ENCODE results near the gene SBF2.
"Not testable (repeated sequence)": the region's sequence is repeated elsewhere in the genome, so short reads cannot be mapped to it uniquely, and the experiment has no call there.

Gene SBF2

DNA sequence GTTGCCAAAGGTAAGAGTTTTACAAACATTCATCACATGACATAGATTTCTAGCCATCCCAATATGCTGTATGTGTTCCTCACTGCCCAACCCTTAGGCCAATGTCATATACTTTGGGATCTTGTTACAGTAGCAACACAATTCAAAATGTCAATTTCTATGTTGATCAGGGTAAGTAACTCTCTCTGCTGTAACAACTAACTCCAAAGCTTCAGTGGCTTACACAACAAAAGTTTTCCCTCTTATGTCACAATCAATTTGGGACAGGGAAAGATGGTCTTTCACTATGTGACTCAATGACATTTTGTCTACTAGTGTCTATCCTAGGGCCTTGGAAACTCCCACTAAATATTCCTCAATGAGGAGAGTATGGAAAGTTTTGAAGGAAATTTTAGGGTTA is 144.5 kb downstream of the SBF2 start:
- DNase-seq (ENCODE audit: low spot score), result no peak
- Histone ChIP-seq H3K27ac (no peak overlapping the region), H3K4me3 (no peak overlapping the region)
- TF ChIP-seq, protein P1, sequence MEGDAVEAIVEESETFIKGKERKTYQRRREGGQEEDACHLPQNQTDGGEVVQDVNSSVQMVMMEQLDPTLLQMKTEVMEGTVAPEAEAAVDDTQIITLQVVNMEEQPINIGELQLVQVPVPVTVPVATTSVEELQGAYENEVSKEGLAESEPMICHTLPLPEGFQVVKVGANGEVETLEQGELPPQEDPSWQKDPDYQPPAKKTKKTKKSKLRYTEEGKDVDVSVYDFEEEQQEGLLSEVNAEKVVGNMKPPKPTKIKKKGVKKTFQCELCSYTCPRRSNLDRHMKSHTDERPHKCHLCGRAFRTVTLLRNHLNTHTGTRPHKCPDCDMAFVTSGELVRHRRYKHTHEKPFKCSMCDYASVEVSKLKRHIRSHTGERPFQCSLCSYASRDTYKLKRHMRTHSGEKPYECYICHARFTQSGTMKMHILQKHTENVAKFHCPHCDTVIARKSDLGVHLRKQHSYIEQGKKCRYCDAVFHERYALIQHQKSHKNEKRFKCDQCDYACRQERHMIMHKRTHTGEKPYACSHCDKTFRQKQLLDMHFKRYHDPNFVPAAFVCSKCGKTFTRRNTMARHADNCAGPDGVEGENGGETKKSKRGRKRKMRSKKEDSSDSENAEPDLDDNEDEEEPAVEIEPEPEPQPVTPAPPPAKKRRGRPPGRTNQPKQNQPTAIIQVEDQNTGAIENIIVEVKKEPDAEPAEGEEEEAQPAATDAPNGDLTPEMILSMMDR (IDR thresholded peaks at IDR 0.05), result no peak

DNA sequence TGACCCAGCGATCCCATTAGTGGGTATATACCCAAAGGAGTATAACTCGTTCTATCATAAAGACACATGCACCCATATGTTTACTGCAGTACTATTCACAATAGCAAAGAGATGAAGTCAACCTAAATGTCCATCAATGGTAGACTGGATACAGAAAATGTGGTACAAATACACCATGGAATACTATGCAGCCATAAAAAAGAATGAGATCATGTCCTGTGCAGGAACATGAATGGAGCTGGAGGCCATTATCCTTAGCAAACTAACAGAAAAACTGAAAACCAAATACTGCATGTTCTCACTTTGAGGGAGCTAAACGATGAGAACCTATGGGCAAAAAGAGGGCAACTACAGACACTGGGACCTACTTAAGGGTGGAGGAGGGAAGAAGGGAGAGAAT is 146.8 kb downstream of the SBF2 start:
- TF ChIP-seq, protein P1 (IDR thresholded peaks at IDR 0.05), result no peak
- H3K4me3 ChIP-seq, result no peak overlapping the region
- no peak for DNase-seq (ENCODE audit: low spot score)
- H3K27ac ChIP-seq, result no peak overlapping the region

DNA sequence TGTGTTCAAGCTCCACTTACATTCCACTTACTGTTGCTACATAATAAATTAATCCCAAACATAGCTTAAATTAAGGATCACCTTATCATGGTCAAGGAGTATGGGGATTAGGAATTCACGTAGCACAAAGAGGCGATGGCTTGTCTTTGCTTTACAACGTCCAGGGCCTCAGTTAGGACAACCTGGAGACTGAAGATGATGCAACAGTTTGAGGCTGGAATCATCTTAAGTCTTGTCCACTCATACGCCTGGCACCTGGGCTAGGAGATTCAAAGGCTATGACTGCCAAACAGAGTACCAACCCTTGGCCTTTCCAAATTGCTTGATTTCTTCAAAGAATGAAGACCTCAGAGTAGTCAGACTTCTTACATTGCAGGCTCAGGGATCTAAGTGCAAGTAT is 149.1 kb downstream of the SBF2 start:
- no peak for DNase-seq (ENCODE audit: low spot score)
- H3K4me3 ChIP-seq, result no peak overlapping the region
- H3K27ac ChIP-seq, result no peak overlapping the region
- TF ChIP-seq, protein P1 (IDR thresholded peaks at IDR 0.05), result no peak

DNA sequence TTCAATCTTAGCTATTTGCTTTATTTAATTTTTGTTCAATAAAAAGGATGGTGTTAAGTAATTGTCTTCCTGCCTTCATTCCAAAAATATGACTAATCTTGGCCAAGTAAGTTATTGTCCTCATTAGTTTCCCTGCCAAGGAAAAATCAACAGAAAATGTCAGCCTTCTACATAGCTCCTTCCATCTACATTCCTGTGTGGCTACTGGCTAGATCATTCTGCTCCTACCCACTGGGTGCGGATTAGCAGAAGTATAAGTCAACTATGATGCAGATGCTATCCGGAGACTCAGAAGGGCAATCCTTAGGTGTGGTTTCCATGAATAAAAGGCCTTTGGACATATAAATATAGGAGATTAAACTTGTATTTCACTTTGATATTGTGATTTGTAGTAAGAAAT is 154.4 kb downstream of the SBF2 start:
- TF ChIP-seq, protein P1 (IDR thresholded peaks at IDR 0.05), result no peak
- Histone ChIP-seq H3K27ac (no peak overlapping the region), H3K4me3 (no peak overlapping the region)
- no peak for DNase-seq (ENCODE audit: low spot score)

DNA sequence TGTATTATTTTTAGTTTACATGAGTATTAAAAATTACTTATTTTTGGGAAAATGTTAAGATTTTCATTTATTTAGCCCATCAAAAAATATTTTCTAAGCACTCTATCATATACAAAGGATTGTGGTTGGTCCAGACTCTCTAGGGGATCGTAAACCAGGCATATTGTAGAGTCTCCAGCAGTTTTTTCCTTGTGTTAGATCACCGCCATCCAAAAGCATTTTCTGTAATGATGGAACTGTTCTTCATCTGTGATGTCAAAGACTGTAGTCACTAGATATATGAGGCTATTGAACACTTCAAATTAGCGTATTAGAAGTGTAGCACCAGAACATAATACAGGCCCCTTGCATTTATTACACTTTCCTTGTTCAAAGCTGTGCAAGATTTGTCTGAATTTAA is 154.9 kb downstream of the SBF2 start:
- TF ChIP-seq, protein P1 (IDR thresholded peaks at IDR 0.05), result no peak
- no peak for DNase-seq (ENCODE audit: low spot score)
- Histone ChIP-seq H3K4me3 (no peak overlapping the region), H3K27ac (no peak overlapping the region)

DNA sequence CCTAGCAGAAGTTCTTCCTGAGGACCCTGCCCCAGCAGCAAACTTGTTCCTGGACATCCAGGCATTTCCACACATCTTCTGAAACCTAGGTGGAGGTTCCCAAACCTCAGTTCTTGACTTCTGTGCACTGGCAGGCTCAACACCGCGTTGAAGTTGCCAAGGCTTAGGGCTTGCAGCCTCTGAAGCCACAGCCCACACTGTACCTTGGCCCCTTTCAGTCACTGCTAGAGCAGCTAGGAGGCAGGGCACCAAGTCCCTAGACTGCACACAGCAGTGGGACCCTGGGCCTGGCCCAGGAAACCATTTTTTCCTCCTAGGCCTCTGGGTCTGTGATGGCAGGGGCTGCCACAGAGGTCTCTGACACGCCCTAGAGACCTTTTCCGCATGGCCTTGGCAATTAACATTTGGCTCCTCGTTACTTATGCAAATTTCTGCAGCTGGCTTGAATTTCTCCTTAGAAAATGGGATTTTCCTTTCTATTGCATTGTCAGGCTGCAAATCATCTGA is 159.0 kb downstream of the SBF2 start:
- Histone ChIP-seq H3K27ac (no peak overlapping the region), H3K4me3 (no peak overlapping the region)
- TF ChIP-seq, protein P1 (IDR thresholded peaks at IDR 0.05), result no peak
- DNase-seq (ENCODE audit: low spot score), result no peak

DNA sequence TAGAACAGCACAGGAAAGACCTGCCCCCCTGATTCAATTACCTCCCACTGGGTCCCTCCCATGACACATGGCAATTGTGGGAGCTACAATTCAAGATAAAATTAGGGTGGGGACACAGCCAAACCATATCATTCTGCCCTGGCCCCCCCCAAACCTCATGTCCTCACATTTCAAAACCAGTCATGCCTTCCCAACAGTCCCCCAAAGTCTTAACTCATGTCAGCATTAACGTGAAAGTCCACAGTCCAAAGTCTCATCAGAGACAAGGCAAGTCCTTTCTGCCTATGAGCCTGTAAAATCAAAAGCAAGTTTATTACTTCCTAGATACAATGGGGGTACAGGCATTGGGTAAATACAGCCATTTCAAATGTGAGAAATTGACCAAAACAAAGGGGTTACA is 159.8 kb downstream of the SBF2 start:
- not testable (repeated sequence) for DNase-seq (ENCODE audit: low spot score); H3K27ac ChIP-seq; H3K4me3 ChIP-seq

DNA sequence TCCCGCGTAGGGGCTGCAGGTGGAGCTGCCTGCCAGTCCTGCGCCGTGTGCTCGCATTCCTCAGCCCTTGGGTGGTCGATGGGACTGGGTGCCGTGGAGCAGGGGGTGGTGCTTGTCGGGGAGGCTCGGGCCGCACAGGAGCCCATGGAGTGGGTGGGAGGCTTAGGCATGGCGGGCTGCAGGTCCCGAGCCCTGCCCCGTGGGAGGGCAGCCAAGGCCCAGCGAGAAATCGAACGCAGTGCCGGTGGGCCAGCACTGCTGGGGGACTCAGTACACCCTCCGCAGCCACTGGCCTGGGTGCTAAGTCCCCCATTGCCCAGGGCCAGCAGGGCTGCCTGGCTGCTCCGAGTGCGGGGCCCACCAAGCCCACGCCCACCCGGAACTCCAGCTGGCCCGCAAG is 160.8 kb downstream of the SBF2 start:
- not testable (repeated sequence) for H3K27ac ChIP-seq; H3K4me3 ChIP-seq; DNase-seq (ENCODE audit: low spot score)
